ENCODE measurements around the gene PLCH2.

- TF ChIP-seq CTCF (IDR thresholded peaks at IDR 0.05; ENCODE audit: low read length): no peak
- no peak for TF ChIP-seq EZH2 (IDR thresholded peaks at IDR 0.05; ENCODE audit: borderline replicate concordance, low read length)
Measured at GRCh38 chr1:2544875-2545640, 69.0 kb downstream of the PLCH2 start.
